Liver (tissue), 9 donors: Measurements from ENCODE around the gene STX16. TPM values are rescaled to one million over a fixed set of nuclear protein-coding genes. Genes with fewer than 3 reads are reported as not detected.

ENCODE experiments used
- DNase-seq: peaks from one replicate; pipeline ENCODE4 v3.0.0-alpha.2; 2017; ENCODE audit warnings: low spot score
- H3K27ac ChIP-seq, 2 donors: one replicate each; pipeline ENCODE4 v1.7.0; 2013; ENCODE audit warnings: inconsistent platforms in 2 of 2, low read length in 2 of 2, control low read depth in 1 of 2, low read depth in 1 of 2, mild to moderate bottlenecking in 1 of 2
- H3K27me3 ChIP-seq, 4 donors: one replicate each; pipeline versions ENCODE4 v1.6.1 to v1.7.0; 2013; ENCODE audit warnings: low read length in 3 of 4, inconsistent platforms in 1 of 4, mild to moderate bottlenecking in 1 of 4, moderate library complexity in 1 of 4; ENCODE audit not compliant: control insufficient read depth in 4 of 4, insufficient read depth in 4 of 4
- H3K36me3 ChIP-seq, 4 donors: one replicate each; pipeline versions ENCODE4 v1.6.1 to v1.7.0; 2013; ENCODE audit warnings: low read length in 3 of 4, mild to moderate bottlenecking in 3 of 4, low read depth in 1 of 4, moderate library complexity in 1 of 4; ENCODE audit not compliant: control insufficient read depth in 4 of 4, insufficient read depth in 3 of 4
- H3K4me1 ChIP-seq, 4 donors: one replicate each; pipeline versions ENCODE4 v1.6.1 to v1.7.0; 2013; ENCODE audit warnings: low read length in 3 of 4, mild to moderate bottlenecking in 3 of 4, moderate library complexity in 1 of 4; ENCODE audit not compliant: control insufficient read depth in 4 of 4, insufficient read depth in 4 of 4
- H3K4me3 ChIP-seq, 3 donors: one replicate each; pipeline versions ENCODE4 v1.6.1 to v1.7.0; 2013; ENCODE audit warnings: low read length in 3 of 3, control low read depth in 1 of 3, low read depth in 1 of 3, mild to moderate bottlenecking in 1 of 3
- H3K9ac ChIP-seq, 2 donors: one replicate each; pipeline ENCODE4 v1.7.0; 2013; ENCODE audit warnings: low read length in 2 of 2, mild to moderate bottlenecking in 2 of 2, moderate library complexity in 2 of 2, control low read depth in 1 of 2, low read depth in 1 of 2
- H3K9me3 ChIP-seq, 4 donors: one replicate each; pipeline versions ENCODE4 v1.6.1 to v1.7.0; 2013; ENCODE audit warnings: low read length in 3 of 4; ENCODE audit not compliant: control insufficient read depth in 4 of 4
- FOXA1 ChIP-seq: IDR thresholded peaks from 2 replicates; pipeline ENCODE4 v1.6.1; 2016; ENCODE audit warnings: antibody characterized with exemption
- FOXA2 ChIP-seq: IDR thresholded peaks from 2 replicates; pipeline ENCODE4 v1.6.1; 2016; ENCODE audit warnings: antibody characterized with exemption
- GABPA ChIP-seq, 2 donors: IDR thresholded peaks in 1 of 2; conservative IDR thresholded peaks in 1 of 2; 2 replicates each; pipeline ENCODE4 v1.6.1; 2016; ENCODE audit warnings: antibody characterized with exemption in 2 of 2, mild to moderate bottlenecking in 1 of 2, moderate library complexity in 1 of 2
- HNF4A ChIP-seq, 2 donors: conservative IDR thresholded peaks; 2 replicates each; pipeline ENCODE4 v1.6.1; 2016; ENCODE audit warnings: antibody characterized with exemption in 2 of 2, mild to moderate bottlenecking in 2 of 2
- HNF4G ChIP-seq: IDR thresholded peaks from 2 replicates; pipeline ENCODE4 v1.6.1; 2016; ENCODE audit warnings: antibody characterized with exemption
- JUND ChIP-seq, 2 donors: IDR thresholded peaks; 2 replicates each; pipeline ENCODE4 v1.6.1; 2016; ENCODE audit warnings: antibody characterized with exemption in 2 of 2
- NR2F2 ChIP-seq: IDR thresholded peaks from 2 replicates; pipeline ENCODE4 v1.6.1; 2016; ENCODE audit warnings: antibody characterized with exemption
- RAD21 ChIP-seq, 2 donors: IDR thresholded peaks; 2 replicates each; pipeline ENCODE4 v1.6.1; 2016; ENCODE audit warnings: antibody characterized with exemption in 2 of 2, mild to moderate bottlenecking in 2 of 2
- RXRA ChIP-seq, 2 donors: IDR thresholded peaks; 2 replicates each; pipeline ENCODE4 v1.6.1; 2017 to 2018; ENCODE audit warnings: antibody characterized with exemption in 2 of 2, mild to moderate bottlenecking in 1 of 2
- SP1 ChIP-seq: IDR thresholded peaks from 2 replicates; pipeline ENCODE4 v1.6.1; 2018; ENCODE audit warnings: antibody characterized with exemption, mild to moderate bottlenecking
- TAF1 ChIP-seq: conservative IDR thresholded peaks from 2 replicates; pipeline ENCODE4 v1.6.1; 2016; ENCODE audit warnings: antibody characterized with exemption, mild to moderate bottlenecking
- WGBS: extraction: QIAGEN DNeasy Blood & Tissue Kit; methylation state at CpG from one replicate; pipeline ENCODE4 v1.1.7; 2013; 5-methylcytosine and 5-hydroxymethylcytosine counted together
- polyA plus RNA-seq, 2 donors: library from polyadenylated mRNA; stranded (reverse) in 1 of 2; unstranded in 1 of 2; fragments of 200-250 nt in 1 of 2; fragments of >200 nt in 1 of 2; fragmentation: Nextera tagmentation in 1 of 2; extraction: Ambion mirVana in 1 of 2; gene quantifications; one replicate each; pipeline versions ENCODE4 v1.2.1 to v1.2.3, GENCODE V29; 2013 to 2015
- total RNA-seq, 2 donors: library from RNA; depleted of rRNA; stranded (reverse); fragments of >200 nt; gene quantifications; one replicate each; pipeline ENCODE4 v1.2.3, GENCODE V29; 2014
- TF ChIP-seq, protein P1 (sequence below): IDR thresholded peaks from 2 replicates; pipeline ENCODE4 v1.6.1; 2016; ENCODE audit warnings: antibody characterized with exemption
- TF ChIP-seq, protein P2 (sequence below): fragments of 150-350 bp; IDR thresholded peaks from 2 replicates; pipeline ENCODE4 v1.5.1; 2017; ENCODE audit warnings: improper control_type of control experiment, low read depth, low read length; ENCODE audit not compliant: missing input control
- TF ChIP-seq, protein P3 (sequence below): IDR thresholded peaks from 2 replicates; pipeline ENCODE4 v1.6.1; 2016; ENCODE audit warnings: antibody characterized with exemption
- TF ChIP-seq, protein P4 (sequence below): IDR thresholded peaks from 2 replicates; pipeline ENCODE4 v1.6.1; 2016; ENCODE audit warnings: antibody characterized with exemption, mild to moderate bottlenecking
- TF ChIP-seq, protein P5 (sequence below): IDR thresholded peaks from 2 replicates; pipeline ENCODE4 v1.6.1; 2016; ENCODE audit warnings: antibody characterized with exemption
- donor health status: healthy.
- donor health status: healthy.
- donor health status: healthy.
- donor health status: healthy.
- donor health status: healthy.

STX16 gene
- total and polyA plus RNA-seq, 4 donors = 8.5 to 32.5 (median 16.6) TPM

DNA sequence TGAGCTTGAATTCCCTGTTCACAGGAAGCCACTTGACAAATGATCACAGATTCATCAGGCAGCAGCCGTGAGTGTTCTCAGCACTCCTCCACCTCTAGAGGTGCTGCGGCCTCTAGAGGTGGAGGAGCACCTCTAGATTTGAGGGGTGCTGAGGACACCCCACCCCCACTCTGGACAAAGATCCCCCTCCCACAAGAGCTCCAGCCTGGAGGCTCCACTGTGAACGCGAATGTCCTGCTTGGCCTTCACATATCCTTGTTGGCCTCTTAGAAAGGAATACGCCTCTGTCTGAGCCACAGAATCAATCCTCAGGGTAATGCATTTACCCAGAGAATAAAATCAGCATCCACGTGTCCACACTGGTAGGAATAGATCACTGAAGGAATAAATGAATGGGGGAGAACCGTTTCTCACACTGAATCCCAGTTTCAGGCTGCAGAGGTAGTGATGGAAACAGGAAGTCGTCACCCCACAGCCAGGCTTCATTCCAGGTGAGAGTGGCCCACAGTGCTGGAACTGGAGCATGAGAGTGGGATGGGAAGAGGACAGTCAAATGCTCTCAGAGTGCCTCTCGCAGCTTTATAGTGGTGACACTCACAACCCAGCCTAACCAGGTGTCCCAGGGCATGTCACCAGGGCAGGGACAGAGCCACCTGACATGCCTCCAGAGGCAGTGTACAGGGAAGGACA is 58.1 kb downstream of the STX16 start:
- peak; percentile 26 for DNase-seq
- Histone ChIP-seq H3K36me3 (peaks cover 2 to 14% (median 3%) of the 10 kb centered on the region in 4 donors), H3K27me3 (no peaks in the 10 kb centered on the region), H3K27ac (no peak overlapping the region), H3K4me3 (no peak overlapping the region), H3K4me1 (no peaks in the 10 kb centered on the region), H3K9me3 (no peaks in the 10 kb centered on the region), H3K9ac (no peak overlapping the region)
- no peak for TF ChIP-seq FOXA2
- no peak for TF ChIP-seq GABPA (IDR thresholded peaks at IDR 0.05 in 1 of 2, conservative IDR thresholded peaks at IDR 0.05 in 1 of 2)
- TF ChIP-seq SP1 = no peak
- TF ChIP-seq, protein P1, sequence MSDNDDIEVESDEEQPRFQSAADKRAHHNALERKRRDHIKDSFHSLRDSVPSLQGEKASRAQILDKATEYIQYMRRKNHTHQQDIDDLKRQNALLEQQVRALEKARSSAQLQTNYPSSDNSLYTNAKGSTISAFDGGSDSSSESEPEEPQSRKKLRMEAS = no peak
- TF ChIP-seq FOXA1 = no peak
- TF ChIP-seq, protein P2, sequence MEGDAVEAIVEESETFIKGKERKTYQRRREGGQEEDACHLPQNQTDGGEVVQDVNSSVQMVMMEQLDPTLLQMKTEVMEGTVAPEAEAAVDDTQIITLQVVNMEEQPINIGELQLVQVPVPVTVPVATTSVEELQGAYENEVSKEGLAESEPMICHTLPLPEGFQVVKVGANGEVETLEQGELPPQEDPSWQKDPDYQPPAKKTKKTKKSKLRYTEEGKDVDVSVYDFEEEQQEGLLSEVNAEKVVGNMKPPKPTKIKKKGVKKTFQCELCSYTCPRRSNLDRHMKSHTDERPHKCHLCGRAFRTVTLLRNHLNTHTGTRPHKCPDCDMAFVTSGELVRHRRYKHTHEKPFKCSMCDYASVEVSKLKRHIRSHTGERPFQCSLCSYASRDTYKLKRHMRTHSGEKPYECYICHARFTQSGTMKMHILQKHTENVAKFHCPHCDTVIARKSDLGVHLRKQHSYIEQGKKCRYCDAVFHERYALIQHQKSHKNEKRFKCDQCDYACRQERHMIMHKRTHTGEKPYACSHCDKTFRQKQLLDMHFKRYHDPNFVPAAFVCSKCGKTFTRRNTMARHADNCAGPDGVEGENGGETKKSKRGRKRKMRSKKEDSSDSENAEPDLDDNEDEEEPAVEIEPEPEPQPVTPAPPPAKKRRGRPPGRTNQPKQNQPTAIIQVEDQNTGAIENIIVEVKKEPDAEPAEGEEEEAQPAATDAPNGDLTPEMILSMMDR = no peak
- no peak for TF ChIP-seq JUND (IDR thresholded peaks at IDR 0.05)
- TF ChIP-seq HNF4G = no peak
- TF ChIP-seq, protein P3, sequence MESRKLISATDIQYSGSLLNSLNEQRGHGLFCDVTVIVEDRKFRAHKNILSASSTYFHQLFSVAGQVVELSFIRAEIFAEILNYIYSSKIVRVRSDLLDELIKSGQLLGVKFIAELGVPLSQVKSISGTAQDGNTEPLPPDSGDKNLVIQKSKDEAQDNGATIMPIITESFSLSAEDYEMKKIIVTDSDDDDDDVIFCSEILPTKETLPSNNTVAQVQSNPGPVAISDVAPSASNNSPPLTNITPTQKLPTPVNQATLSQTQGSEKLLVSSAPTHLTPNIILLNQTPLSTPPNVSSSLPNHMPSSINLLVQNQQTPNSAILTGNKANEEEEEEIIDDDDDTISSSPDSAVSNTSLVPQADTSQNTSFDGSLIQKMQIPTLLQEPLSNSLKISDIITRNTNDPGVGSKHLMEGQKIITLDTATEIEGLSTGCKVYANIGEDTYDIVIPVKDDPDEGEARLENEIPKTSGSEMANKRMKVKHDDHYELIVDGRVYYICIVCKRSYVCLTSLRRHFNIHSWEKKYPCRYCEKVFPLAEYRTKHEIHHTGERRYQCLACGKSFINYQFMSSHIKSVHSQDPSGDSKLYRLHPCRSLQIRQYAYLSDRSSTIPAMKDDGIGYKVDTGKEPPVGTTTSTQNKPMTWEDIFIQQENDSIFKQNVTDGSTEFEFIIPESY = no peak
- TF ChIP-seq TAF1 = no peak
- TF ChIP-seq RXRA (IDR thresholded peaks at IDR 0.05) = no peak
- TF ChIP-seq, protein P4, sequence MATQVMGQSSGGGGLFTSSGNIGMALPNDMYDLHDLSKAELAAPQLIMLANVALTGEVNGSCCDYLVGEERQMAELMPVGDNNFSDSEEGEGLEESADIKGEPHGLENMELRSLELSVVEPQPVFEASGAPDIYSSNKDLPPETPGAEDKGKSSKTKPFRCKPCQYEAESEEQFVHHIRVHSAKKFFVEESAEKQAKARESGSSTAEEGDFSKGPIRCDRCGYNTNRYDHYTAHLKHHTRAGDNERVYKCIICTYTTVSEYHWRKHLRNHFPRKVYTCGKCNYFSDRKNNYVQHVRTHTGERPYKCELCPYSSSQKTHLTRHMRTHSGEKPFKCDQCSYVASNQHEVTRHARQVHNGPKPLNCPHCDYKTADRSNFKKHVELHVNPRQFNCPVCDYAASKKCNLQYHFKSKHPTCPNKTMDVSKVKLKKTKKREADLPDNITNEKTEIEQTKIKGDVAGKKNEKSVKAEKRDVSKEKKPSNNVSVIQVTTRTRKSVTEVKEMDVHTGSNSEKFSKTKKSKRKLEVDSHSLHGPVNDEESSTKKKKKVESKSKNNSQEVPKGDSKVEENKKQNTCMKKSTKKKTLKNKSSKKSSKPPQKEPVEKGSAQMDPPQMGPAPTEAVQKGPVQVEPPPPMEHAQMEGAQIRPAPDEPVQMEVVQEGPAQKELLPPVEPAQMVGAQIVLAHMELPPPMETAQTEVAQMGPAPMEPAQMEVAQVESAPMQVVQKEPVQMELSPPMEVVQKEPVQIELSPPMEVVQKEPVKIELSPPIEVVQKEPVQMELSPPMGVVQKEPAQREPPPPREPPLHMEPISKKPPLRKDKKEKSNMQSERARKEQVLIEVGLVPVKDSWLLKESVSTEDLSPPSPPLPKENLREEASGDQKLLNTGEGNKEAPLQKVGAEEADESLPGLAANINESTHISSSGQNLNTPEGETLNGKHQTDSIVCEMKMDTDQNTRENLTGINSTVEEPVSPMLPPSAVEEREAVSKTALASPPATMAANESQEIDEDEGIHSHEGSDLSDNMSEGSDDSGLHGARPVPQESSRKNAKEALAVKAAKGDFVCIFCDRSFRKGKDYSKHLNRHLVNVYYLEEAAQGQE = no peak
- TF ChIP-seq, protein P5, sequence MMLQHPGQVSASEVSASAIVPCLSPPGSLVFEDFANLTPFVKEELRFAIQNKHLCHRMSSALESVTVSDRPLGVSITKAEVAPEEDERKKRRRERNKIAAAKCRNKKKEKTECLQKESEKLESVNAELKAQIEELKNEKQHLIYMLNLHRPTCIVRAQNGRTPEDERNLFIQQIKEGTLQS = no peak
- TF ChIP-seq NR2F2 = no peak
- no peak for TF ChIP-seq HNF4A (conservative IDR thresholded peaks at IDR 0.05)
- no peak for TF ChIP-seq RAD21 (IDR thresholded peaks at IDR 0.05)
- WGBS = 91% methylated on average over 9 of the region's 9 CpGs
